Astrocyte (in vitro differentiated cells and primary cell): ENCODE data around the gene FBXL7. TPM values are rescaled to one million over a fixed set of nuclear protein-coding genes. Genes with fewer than 3 reads are reported as not detected.

Experiments
- DNase-seq: peaks from one replicate; pipeline ENCODE4 v3.0.0-alpha.2; 2010; ENCODE audit warnings: low read depth
- FAIRE-seq: peaks from 2 replicates; lab custom pipeline; 2011; peaks lifted over from hg19 to GRCh38; lab: Jason Lieb, UNC
- H2AFZ ChIP-seq: 2 replicates; pipeline ENCODE4 v1.6.0; 2012; ENCODE audit warnings: low read depth, low read length, inconsistent platforms
- H3K27ac ChIP-seq: 2 replicates; pipeline ENCODE4 v1.5.1; 2011; ENCODE audit warnings: low read depth, low read length, inconsistent platforms
- H3K27me3 ChIP-seq: 2 replicates; pipeline ENCODE4 v1.6.0; 2011; ENCODE audit warnings: low read length, inconsistent platforms; ENCODE audit not compliant: insufficient read depth
- H3K36me3 ChIP-seq: 2 replicates; pipeline ENCODE4 v1.5.1; 2011; ENCODE audit warnings: low read length, inconsistent platforms; ENCODE audit not compliant: insufficient read depth
- H3K4me1 ChIP-seq: 2 replicates; pipeline ENCODE4 v1.5.1; 2011; ENCODE audit warnings: low read length, inconsistent platforms; ENCODE audit not compliant: insufficient read depth
- H3K4me2 ChIP-seq: 2 replicates; pipeline ENCODE4 v1.6.0; 2012; ENCODE audit warnings: low read length, inconsistent platforms
- H3K4me3 ChIP-seq: 2 replicates; pipeline ENCODE4 v1.5.1; 2011; ENCODE audit warnings: low read depth, mild to moderate bottlenecking, low read length, inconsistent platforms; ENCODE audit not compliant: insufficient read depth
- H3K79me2 ChIP-seq: 2 replicates; pipeline ENCODE4 v1.6.0; 2012; ENCODE audit warnings: mild to moderate bottlenecking, low read length, inconsistent platforms; ENCODE audit not compliant: insufficient read depth
- H3K9ac ChIP-seq: 2 replicates; pipeline ENCODE4 v1.6.0; 2012; ENCODE audit warnings: mild to moderate bottlenecking, low read length, inconsistent platforms
- H3K9me3 ChIP-seq: 2 replicates; pipeline ENCODE4 v1.5.1; 2012; ENCODE audit warnings: low read depth, mild to moderate bottlenecking, low read length, inconsistent platforms; ENCODE audit not compliant: insufficient read depth
- H4K20me1 ChIP-seq: 2 replicates; pipeline ENCODE4 v1.6.0; 2012; ENCODE audit warnings: low read length, inconsistent platforms; ENCODE audit not compliant: insufficient read depth
- H3K27ac Mint-ChIP-seq: one replicate; pipeline ENCODE4 v1.8.0; 2021; ENCODE audit warnings: mild to moderate bottlenecking, mixed read lengths; ENCODE audit not compliant: unreplicated experiment
- H3K27me3 Mint-ChIP-seq: one replicate; pipeline ENCODE4 v1.8.0; 2021; ENCODE audit warnings: low read depth, mixed read lengths; ENCODE audit not compliant: unreplicated experiment
- H3K36me3 Mint-ChIP-seq: one replicate; pipeline ENCODE4 v1.8.0; 2021; ENCODE audit warnings: low read depth, mixed read lengths; ENCODE audit not compliant: unreplicated experiment
- H3K4me1 Mint-ChIP-seq: one replicate; pipeline ENCODE4 v1.8.0; 2021; ENCODE audit warnings: low read depth, mixed read lengths; ENCODE audit not compliant: unreplicated experiment
- H3K4me3 Mint-ChIP-seq: one replicate; pipeline ENCODE4 v1.8.0; 2021; ENCODE audit warnings: mild to moderate bottlenecking, moderate library complexity, mixed read lengths; ENCODE audit not compliant: unreplicated experiment
- H3K9me3 Mint-ChIP-seq: one replicate; pipeline ENCODE4 v1.8.0; 2021; ENCODE audit warnings: mild to moderate bottlenecking, mixed read lengths; ENCODE audit not compliant: unreplicated experiment
- CTCF ChIP-seq: IDR thresholded peaks from 2 replicates; pipeline ENCODE4 v1.5.1; 2011; ENCODE audit warnings: low read depth, mild to moderate bottlenecking, inconsistent platforms, low read length, moderate library complexity; ENCODE audit not compliant: insufficient read depth
- EZH2 ChIP-seq: IDR thresholded peaks from 2 replicates; pipeline ENCODE4 v1.6.1; 2012; ENCODE audit warnings: mild to moderate bottlenecking, low read length, inconsistent platforms; ENCODE audit not compliant: insufficient read depth
- total RNA-seq: library from RNA; stranded (reverse); gene quantifications from 2 replicates; pipeline ENCODE4 v1.2.1, GENCODE V29; 2021

The FBXL7 gene
- total RNA-seq, 1 donor from 2014 or later: 21.0 TPM

GRCh38 chr5:15929611-15930263 lies 429.8 kb downstream of the FBXL7 start:
- Histone ChIP-seq H3K9me3 (no peaks in the 10 kb centered on the region), H3K79me2 (no peaks in the 10 kb centered on the region), H3K9ac (no peak overlapping the region), H3K4me2 (peak overlapping the region; percentile 13), H3K4me1 (peaks cover 5% of the 10 kb centered on the region), H3K27ac (no peak overlapping the region), H3K27me3 (no peaks in the 10 kb centered on the region), H3K4me3 (no peak overlapping the region), H3K36me3 (no peaks in the 10 kb centered on the region), H2AFZ (no peak overlapping the region), H4K20me1 (no peaks in the 10 kb centered on the region)
- Mint-ChIP-seq H3K9me3 (no peaks in the 10 kb centered on the region), H3K4me1 (peaks cover 6% of the 10 kb centered on the region), H3K27ac (no peak overlapping the region), H3K36me3 (peaks cover 10% of the 10 kb centered on the region), H3K4me3 (no peak overlapping the region), H3K27me3 (no peaks in the 10 kb centered on the region)
- no peak for FAIRE-seq
- DNase-seq: peak; percentile 87
- TF ChIP-seq CTCF (no peak), EZH2 (no peak)

GRCh38 chr5:15932066-15932465 lies 432.1 kb downstream of the FBXL7 start:
- Mint-ChIP-seq H3K27me3 (no peaks in the 10 kb centered on the region), H3K4me1 (peaks cover 6% of the 10 kb centered on the region), H3K36me3 (peaks cover 23% of the 10 kb centered on the region), H3K9me3 (no peaks in the 10 kb centered on the region), H3K27ac (no peak overlapping the region), H3K4me3 (no peak overlapping the region)
- Histone ChIP-seq H3K4me2 (no peak overlapping the region), H3K36me3 (no peaks in the 10 kb centered on the region), H3K4me1 (peaks cover 5% of the 10 kb centered on the region), H3K27ac (no peak overlapping the region), H3K9me3 (no peaks in the 10 kb centered on the region), H4K20me1 (no peaks in the 10 kb centered on the region), H3K79me2 (no peaks in the 10 kb centered on the region), H3K4me3 (no peak overlapping the region), H2AFZ (no peak overlapping the region), H3K9ac (no peak overlapping the region), H3K27me3 (no peaks in the 10 kb centered on the region)
- no peak for TF ChIP-seq EZH2
- no peak for TF ChIP-seq CTCF
- FAIRE-seq (no peak), DNase-seq (no peak)
